GM21528 (cell line): ENCODE results near the gene PRSS27.

Source experiments
- ATAC-seq: cut with Tn5 transposase; IDR thresholded peaks from one replicate; pipeline ENCODE4 v1.9.1; 2021; ENCODE audit warnings: mild to moderate bottlenecking, moderate library complexity; ENCODE audit not compliant: unreplicated experiment, low FRiP score

The PRSS27 gene

GRCh38 chr16:2711370-2712062, 8.5 kb downstream of the PRSS27 start:
- no peak for ATAC-seq

DNA sequence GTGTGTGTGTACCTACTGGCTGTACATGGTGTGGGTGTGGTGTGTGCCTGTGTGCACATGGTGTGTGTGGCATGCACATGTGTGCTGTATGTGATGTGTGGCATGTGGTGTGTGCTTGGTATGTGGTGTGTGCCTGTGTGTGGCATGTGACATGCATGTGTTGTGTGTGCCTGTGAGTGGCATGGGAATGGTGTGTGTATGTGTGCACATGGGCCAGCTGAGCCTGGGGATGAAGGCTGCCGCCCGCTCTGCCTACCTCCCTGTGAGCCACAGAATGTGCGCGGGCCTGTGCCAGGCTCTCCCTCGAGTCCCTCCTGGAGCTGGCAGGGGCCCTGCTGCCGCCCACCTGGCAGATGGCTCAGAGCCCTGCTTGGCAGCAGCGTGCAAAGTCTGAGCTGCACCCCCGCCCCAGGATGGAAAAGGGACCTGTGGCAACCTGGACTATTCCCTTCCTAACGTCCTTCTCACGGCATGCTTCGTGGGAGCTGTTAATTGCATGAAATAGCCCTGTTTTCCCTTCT, 9.3 kb downstream of the PRSS27 start:
- ATAC-seq, result no peak

DNA sequence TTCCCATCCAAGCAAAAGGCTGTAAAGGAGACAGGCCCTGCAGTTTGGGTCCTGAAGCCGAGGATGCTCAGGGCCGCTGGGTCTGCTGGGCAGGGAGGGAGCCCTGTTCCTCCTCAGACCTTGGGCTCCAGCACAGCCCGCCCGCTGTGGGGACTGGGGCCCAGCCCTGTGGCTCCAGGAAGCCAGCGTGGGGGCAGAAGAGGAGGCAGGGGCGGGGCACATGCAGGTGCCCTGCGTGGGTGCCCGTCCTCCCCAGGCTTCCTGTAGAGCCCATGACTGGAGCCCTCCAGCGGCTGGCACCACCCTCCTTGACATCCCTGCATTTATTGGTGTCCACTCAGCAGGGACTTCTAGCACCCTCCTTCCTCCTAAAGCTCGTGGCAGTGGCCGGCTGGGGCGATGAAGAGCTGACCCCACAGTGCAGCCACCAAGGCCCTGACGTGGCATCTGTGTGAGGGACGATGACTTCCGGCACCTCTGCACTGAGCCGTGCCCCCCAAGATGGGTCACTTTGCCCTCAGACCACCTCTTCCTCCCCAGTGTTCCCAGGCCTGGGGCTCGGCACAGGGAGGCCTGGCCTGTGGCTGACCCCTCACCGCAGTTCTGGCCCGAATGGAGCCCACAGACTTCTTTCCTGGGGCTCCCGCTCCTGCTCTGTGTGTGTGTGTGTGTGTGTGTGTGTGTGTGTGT, 9.9 kb downstream of the PRSS27 start:
- ATAC-seq, result no peak

- ATAC-seq, result no peak
Measured at GRCh38 chr16:2709588-2709984, 10.4 kb downstream of the PRSS27 start.

- ATAC-seq, result no peak
Measured at GRCh38 chr16:2708955-2709587, 11.0 kb downstream of the PRSS27 start.

DNA sequence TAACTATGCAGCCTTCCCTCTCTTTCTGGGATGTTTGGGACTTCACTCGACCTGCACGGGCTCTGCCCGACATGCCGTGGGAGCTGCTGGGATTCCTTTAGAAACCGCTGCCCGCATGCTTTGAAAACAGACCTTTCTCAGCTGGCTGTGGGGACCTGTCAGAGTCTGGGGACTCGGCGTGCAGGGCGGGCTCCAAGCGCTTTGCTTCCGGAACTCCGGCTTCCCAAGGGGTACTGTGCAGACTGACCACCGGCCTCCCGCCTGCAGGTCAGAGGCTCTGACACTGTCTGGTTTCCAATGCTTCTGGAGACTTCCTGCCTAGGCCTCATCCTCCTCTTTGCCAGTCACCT, 11.8 kb downstream of the PRSS27 start:
- no peak for ATAC-seq

GRCh38 chr16:2707368-2708289, 12.4 kb downstream of the PRSS27 start:
- no peak for ATAC-seq

DNA sequence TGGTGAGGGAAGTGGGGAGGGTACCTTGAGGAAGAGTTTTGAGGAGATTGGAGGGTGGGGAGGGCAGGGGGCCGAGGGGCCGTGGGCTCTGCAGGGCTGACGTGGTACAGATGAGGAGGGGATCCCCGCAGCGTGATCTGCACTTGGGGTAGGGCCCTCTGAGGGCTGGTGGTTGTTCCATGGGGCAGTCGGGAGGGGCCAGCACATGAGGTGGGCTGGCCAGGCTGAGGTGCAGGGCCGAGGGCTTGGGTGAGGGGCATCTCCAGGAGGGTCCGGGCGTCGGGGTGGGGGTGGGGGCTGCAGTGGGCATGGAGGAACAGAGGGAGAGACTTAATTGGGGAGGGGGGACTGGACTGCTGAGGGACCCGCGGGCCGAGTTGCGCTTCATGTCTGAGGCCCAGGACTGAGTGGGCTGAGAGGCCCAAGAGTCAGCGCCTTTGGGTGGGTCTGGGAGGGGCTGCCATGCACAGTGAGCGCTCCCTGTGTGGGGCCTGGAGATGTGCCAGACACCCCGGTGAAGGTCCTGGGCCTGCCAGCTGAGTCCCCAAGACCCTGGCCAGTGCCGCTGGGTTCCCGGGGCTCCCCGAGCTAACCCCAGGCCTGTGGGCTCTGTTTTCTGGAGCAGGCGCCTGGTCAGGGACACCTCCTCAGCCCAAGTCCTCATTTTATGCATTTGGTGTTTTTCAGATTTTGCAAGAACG, 13.3 kb downstream of the PRSS27 start:
- ATAC-seq, result no peak

DNA sequence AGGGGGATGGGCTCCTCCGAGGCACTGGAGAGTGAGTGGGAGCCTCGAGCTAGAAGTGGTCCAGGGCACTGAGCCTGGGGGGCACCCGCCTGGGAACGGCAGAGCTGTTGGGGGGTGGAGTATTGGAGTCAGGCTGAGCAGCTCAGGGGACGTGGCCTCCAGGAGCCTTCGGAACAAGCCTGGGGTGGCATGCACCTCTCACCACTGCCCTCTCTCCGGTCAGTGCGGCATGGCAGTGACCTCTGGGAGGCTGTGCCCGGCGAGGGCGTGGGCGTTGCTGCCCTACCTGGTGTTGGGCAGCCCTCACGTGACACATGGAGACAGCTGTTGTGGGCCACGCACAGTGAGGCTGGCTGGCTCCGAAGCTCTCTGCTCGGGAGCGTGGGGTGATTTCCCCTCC, 13.9 kb downstream of the PRSS27 start:
- no peak for ATAC-seq

- no peak for ATAC-seq
Measured at GRCh38 chr16:2705351-2705750, 14.7 kb downstream of the PRSS27 start.

- ATAC-seq, result no peak
Measured at GRCh38 chr16:2704983-2705275, 15.1 kb downstream of the PRSS27 start.

- no peak for ATAC-seq
Measured at GRCh38 chr16:2704166-2704982, 15.7 kb downstream of the PRSS27 start.

DNA sequence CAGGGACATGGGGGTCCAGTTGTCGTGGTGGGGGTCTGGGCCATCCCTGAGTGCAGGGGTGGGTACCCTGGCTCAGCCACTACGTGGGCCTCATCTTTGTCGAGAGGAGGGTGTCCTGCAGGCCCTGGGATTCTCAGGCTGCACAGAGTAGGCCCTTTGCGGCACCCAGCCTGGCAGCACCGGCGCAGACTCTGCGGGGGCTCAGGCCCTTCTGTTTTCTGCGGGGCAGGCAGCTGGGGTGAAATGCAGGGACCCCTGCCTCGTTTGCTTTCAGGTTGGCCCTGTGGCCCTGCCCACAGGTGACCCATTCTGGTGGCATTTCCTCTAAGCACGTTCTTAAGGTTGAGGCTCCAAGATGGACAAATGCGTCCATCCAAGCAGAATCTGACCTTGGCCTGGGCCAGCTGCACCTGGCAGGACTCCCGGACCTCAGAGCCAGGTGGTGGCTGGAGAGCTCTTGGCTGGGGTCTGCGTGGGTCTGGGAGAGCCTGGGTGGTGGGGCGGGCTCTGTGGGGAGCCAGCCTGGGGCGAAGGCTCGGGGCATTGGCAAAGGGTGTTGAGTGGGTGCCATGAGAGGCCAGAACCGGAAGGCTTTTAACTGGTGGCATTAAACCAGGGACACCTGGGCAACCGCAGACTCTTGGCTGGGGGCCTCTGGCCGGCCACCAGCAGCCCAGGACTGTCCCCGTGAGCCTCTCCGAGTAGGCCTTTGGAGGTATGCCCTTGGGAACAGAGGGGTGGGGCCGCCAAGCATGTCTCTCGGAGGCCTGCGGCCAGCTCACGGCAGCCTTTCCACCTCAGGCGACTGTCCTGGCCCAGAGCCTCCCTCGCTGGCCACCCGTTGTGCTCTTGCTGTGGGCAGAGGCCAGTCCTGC, 16.9 kb downstream of the PRSS27 start:
- ATAC-seq, result no peak

DNA sequence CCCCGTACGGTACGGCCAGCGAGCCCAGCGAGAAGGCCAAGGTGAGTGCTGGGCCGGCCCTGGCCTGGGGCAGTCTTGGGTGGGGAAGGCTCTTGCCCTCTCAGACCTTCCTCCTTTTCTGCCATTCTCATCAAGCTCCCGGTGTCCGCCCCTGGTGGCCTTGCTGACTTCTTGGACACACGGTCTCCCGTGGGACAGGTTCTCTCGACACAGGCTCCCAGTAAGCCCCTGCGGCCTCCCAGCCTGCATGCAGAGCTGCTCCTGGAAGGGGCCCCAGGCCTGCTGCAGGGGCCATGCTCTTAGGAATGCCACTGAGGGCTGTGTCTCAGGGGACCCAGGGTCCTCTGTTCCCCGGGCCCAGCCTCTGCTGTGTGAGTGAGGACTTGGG, 17.6 kb downstream of the PRSS27 start:
- ATAC-seq, result no peak

- ATAC-seq, result no peak
Measured at GRCh38 chr16:2701713-2702437, 18.1 kb downstream of the PRSS27 start.

- ATAC-seq, result no peak
Measured at GRCh38 chr16:2701272-2701671, 18.8 kb downstream of the PRSS27 start.

GRCh38 chr16:2700786-2701185, 19.2 kb downstream of the PRSS27 start:
- no peak for ATAC-seq
